Body of pancreas (tissue), 4 donors: ENCODE measurements around the gene CRTAC1. TPM values are rescaled to one million over a fixed set of nuclear protein-coding genes. Genes with fewer than 3 reads are reported as not detected.

Experiments
- ATAC-seq: fragments of 150-250 bp; one replicate; pipeline ENCODE4 v1.9.1; 2016
- DNase-seq, 4 donors: peaks; one replicate each; pipeline ENCODE4 v3.0.0-alpha.2; 2019
- H3K27ac ChIP-seq, 4 donors: fragments of 200-600 bp; sonication (generic); 1 replicate in 3 of 4; 2 replicates in 1 of 4; pipeline versions ENCODE4 v1.5.1 to v1.6.1; 2016 to 2019; ENCODE audit warnings: mild to moderate bottlenecking in 1 of 4, mixed read lengths in 1 of 4, moderate library complexity in 1 of 4
- H3K27me3 ChIP-seq, 2 donors: fragments of 200-600 bp; sonication (generic); one replicate each; pipeline ENCODE4 v1.6.0; 2016; ENCODE audit warnings: mild to moderate bottlenecking in 1 of 2
- H3K36me3 ChIP-seq, 2 donors: fragments of 200-600 bp; sonication (generic); replicated peaks in 1 of 2; 2 replicates each; pipeline ENCODE4 v1.5.1; 2016; ENCODE audit warnings: low read depth in 2 of 2; ENCODE audit not compliant: insufficient read depth in 1 of 2
- H3K4me1 ChIP-seq: fragments of 200-600 bp; sonication (generic); one replicate; pipeline ENCODE4 v1.6.0; 2016
- H3K4me3 ChIP-seq, 2 donors: fragments of 200-600 bp; sonication (generic); 1 replicate in 1 of 2; 2 replicates in 1 of 2; pipeline ENCODE4 v1.5.1; 2016 to 2019
- H3K9me3 ChIP-seq, 3 donors: fragments of 200-600 bp; sonication (generic); 1 replicate in 2 of 3; 2 replicates in 1 of 3; pipeline ENCODE4 v1.5.1; 2016
- POLR2A ChIP-seq, 3 donors: fragments of 450-650 bp; IDR thresholded peaks; one replicate each; pipeline ENCODE4 v1.6.1; 2016; ENCODE audit warnings: antibody characterized with exemption in 3 of 3, mild to moderate bottlenecking in 2 of 3
- WGBS, 2 donors: methylation state at CpG; one replicate each; pipeline ENCODE4 v1.1.5; 2017; 5-methylcytosine and 5-hydroxymethylcytosine counted together
- intact Hi-C: fragments of 100-400 bp; cut with DNase I; formaldehyde crosslinking; loops from one replicate; pipeline ENCODE4 v1.15.1; 2023
- total RNA-seq, 2 donors: library from RNA; depleted of rRNA; stranded (reverse); fragments of >200 nt; gene quantifications; one replicate each; pipeline ENCODE4 v1.1.0, GENCODE V29; 2016
- TF ChIP-seq, protein P1 (sequence below), 7 experiments: fragments of 450-650 bp in 4 of 7; fragments of 200-600 bp in 3 of 7; sonication (generic) in 3 of 7; IDR thresholded peaks; one replicate each; pipeline ENCODE4 v1.5.1; 2016 to 2019; ENCODE audit warnings: antibody characterized with exemption in 7 of 7

The CRTAC1 gene
- total RNA-seq, 2 donors from 2014 or later = 0.52 TPM; not detected in 1

DNA sequence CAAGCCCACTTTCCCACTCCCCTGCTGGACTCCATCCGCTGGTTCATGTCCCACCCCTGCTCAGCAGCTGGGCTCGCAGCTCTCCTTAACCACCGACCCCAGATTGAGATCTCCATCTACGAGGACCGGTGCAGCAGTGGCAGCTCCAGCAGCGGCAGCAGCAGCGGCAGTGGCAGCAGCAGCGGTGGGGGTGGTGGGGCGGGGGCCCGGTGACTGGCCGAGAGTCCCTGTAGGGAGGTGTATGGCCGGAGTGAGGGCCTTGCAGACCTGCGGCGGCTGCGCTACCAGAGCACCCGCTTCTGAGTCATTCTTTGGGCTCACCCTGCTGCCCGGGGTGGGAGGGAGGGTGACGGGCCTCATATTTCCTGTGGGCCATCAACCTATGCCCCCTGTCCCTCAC is 164.9 kb downstream of the CRTAC1 start:
- intact Hi-C loops = loop anchor here (5.0 kb wide), 1 partner anchor 108 kb away; no protein-coding TSS in a partner anchor
- TF ChIP-seq POLR2A (IDR thresholded peaks at IDR 0.05) = no peak
- TF ChIP-seq, protein P1, sequence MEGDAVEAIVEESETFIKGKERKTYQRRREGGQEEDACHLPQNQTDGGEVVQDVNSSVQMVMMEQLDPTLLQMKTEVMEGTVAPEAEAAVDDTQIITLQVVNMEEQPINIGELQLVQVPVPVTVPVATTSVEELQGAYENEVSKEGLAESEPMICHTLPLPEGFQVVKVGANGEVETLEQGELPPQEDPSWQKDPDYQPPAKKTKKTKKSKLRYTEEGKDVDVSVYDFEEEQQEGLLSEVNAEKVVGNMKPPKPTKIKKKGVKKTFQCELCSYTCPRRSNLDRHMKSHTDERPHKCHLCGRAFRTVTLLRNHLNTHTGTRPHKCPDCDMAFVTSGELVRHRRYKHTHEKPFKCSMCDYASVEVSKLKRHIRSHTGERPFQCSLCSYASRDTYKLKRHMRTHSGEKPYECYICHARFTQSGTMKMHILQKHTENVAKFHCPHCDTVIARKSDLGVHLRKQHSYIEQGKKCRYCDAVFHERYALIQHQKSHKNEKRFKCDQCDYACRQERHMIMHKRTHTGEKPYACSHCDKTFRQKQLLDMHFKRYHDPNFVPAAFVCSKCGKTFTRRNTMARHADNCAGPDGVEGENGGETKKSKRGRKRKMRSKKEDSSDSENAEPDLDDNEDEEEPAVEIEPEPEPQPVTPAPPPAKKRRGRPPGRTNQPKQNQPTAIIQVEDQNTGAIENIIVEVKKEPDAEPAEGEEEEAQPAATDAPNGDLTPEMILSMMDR (IDR thresholded peaks at IDR 0.05) = no peak
- Histone ChIP-seq H3K9me3 (no peaks in the 10 kb centered on the region), H3K4me1 (peaks cover 39% of the 10 kb centered on the region), H3K27ac (no peak overlapping the region), H3K4me3 (no peak overlapping the region), H3K36me3 (no peaks in the 10 kb centered on the region), H3K27me3 (no peaks in the 10 kb centered on the region)
- 73 to 81% methylated on average over 13 to 16 of the region's 18 CpGs for WGBS, 2 donors
- no peak for ATAC-seq
- no peak for DNase-seq

DNA sequence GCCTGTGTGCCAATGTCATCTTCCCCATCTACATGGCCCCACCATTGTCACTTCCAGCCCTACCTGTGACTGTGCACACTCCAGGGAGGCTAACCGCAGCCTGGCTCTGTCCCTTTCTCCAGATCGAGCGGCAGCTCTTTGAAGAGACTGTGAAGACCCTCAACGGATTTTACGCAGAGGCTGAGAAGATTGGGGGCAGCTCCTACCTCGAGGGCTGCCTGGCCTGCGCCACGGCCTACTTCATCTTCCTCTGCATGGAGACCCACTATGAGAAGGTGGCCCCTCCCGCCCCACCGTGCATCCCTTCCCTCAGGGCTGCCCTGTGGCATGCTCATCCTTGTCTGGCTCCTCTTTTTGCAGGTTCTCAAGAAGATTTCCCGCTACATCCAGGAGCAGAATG is 166.6 kb downstream of the CRTAC1 start:
- H3K4me1 ChIP-seq = peaks cover 29% of the 10 kb centered on the region
- ATAC-seq (no peak), DNase-seq (no peak)
- intact Hi-C loops = no loop called here
- no peaks in the 10 kb centered on the region for H3K36me3 ChIP-seq
- H3K27ac ChIP-seq = no peak overlapping the region
- TF ChIP-seq, protein P1 (IDR thresholded peaks at IDR 0.05) = no peak
- no peak for TF ChIP-seq POLR2A (IDR thresholded peaks at IDR 0.05)
- no peaks in the 10 kb centered on the region for H3K27me3 ChIP-seq
- 90 to 94% methylated on average over 2 to 11 of the region's 11 CpGs for WGBS, 2 donors
- no peaks in the 10 kb centered on the region for H3K9me3 ChIP-seq
- H3K4me3 ChIP-seq = no peak overlapping the region

DNA sequence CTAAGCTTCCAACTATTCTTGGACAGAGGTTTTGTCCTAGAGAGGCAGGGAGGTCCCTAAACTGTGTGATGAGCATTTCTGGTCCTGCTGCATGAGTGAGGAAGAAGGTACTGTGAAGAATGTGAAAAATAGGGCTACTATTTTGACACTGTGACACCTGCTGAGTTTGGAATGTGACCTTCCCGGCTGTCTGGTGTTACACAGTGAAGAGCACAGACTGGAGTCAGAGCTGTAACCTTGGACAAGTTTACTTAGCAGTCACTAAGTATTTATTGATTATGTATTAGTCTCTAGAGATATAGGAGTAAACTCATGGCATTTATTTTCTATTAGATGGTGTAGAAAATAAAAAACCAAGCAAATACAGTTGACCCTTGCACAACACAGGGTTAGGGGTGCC is 168.5 kb downstream of the CRTAC1 start:
- H3K27ac ChIP-seq = peak overlapping the region in 2 of 4 donors; percentile 18 to 50
- H3K36me3 ChIP-seq = no peaks in the 10 kb centered on the region
- intact Hi-C loops = no loop called here
- WGBS, 2 donors = 10 to 14% methylated on average over 1 of the region's 1 CpG
- TF ChIP-seq POLR2A (IDR thresholded peaks at IDR 0.05) = no peak
- TF ChIP-seq, protein P1 (IDR thresholded peaks at IDR 0.05) = no peak
- ATAC-seq (peak; percentile 68), DNase-seq (peak in 1 of 4 donors; percentile 19)
- H3K4me3 ChIP-seq = no peak overlapping the region
- peaks cover 22% of the 10 kb centered on the region for H3K4me1 ChIP-seq
- no peaks in the 10 kb centered on the region for H3K27me3 ChIP-seq
- no peaks in the 10 kb centered on the region for H3K9me3 ChIP-seq

DNA sequence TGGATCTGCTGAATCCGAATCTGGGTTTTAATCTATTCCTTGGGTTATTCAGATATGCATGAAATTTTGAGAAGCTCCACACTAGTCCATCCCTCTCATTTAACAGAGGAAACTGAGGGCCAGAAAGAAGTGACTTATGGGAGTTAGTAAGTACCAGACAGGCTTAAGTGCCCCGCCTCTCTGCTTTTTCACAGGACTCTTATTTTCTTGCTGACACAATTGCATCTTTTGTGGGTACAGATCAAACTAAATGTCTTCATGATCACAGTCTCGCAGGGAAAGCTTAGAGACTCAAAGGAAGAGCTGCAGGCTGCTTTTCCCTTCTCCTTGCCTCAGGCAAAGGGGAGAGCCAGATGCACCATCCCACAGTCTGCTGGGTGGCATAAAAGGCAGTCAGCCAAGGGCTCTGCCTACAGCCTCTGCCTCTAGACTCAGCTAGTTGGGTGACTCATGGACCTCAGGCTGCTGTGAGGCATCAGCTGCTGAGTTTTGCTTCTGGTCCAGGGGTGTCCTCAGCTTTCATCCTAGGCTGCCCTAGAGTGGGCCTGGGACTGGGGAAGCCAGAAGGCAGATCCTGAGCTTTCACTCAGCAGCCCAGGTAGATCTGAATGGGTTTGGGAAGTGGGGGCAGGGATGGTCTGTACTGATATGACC is 169.2 kb downstream of the CRTAC1 start:
- Histone ChIP-seq H3K9me3 (no peaks in the 10 kb centered on the region), H3K27ac (peak overlapping the region in 2 of 4 donors; percentile 18 to 50), H3K4me3 (no peak overlapping the region), H3K27me3 (no peaks in the 10 kb centered on the region), H3K36me3 (no peaks in the 10 kb centered on the region), H3K4me1 (peaks cover 22% of the 10 kb centered on the region)
- peak; percentile 43 for ATAC-seq
- 76 to 92% methylated on average over 3 of the region's 3 CpGs for WGBS, 2 donors
- DNase-seq = peak in 3 of 4 donors; percentile 29 to 63 (median 38)
- TF ChIP-seq, protein P1 (IDR thresholded peaks at IDR 0.05) = no peak
- no peak for TF ChIP-seq POLR2A (IDR thresholded peaks at IDR 0.05)
- intact Hi-C loops = no loop called here

DNA sequence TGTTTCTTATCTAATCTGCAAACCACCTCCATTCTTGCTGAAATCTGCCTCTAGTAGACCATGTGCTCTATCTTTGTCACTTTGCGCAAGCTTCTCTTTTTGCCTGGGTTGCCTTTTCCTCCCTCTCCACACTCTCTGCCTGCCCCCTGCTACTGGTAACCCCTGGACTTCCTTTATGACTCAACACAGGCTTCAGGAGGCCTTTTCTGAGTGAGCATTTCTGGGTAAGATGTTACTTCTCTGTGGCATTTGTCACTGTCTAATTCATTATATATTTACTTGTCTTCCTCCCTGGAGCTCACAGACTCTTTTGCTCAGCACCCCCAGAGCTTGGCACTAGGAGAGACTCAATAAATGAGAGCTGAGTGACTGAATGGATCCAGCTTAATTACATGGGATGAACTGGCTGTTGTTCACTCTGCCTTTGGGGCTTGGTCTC is 172.4 kb downstream of the CRTAC1 start:
- no peak overlapping the region for H3K27ac ChIP-seq
- no peak for ATAC-seq
- H3K27me3 ChIP-seq = no peaks in the 10 kb centered on the region
- TF ChIP-seq, protein P1 (IDR thresholded peaks at IDR 0.05) = no peak
- no peak for TF ChIP-seq POLR2A (IDR thresholded peaks at IDR 0.05)
- no peaks in the 10 kb centered on the region for H3K36me3 ChIP-seq
- no peak overlapping the region for H3K4me3 ChIP-seq
- WGBS, 2 donors = 88 to 96% methylated on average over 1 of the region's 1 CpG
- no peaks in the 10 kb centered on the region for H3K9me3 ChIP-seq
- H3K4me1 ChIP-seq = peaks cover 19% of the 10 kb centered on the region
- intact Hi-C loops = no loop called here
- no peak for DNase-seq
